GM23248 (cell line): ENCODE measurements around the gene NUDCD3. TPM values are rescaled to one million over a fixed set of nuclear protein-coding genes. Genes with fewer than 3 reads are reported as not detected.
A peak's percentile ranks its signal among the peaks of the same experiment; 100 is the strongest.

Experiments
- DNase-seq: peaks from one replicate; pipeline ENCODE4 v3.0.0-alpha.2; 2015
- H2AFZ ChIP-seq: fragments of 200-600 bp; sonication (generic); 2 replicates; pipeline ENCODE4 v1.6.1; 2016; ENCODE audit warnings: antibody characterized with exemption
- H3F3A ChIP-seq: fragments of 200-600 bp; sonication (generic); 2 replicates; pipeline ENCODE4 v1.6.1; 2016; ENCODE audit warnings: mild to moderate bottlenecking, antibody characterized with exemption, mixed run types; ENCODE audit not compliant: insufficient read depth
- H3K27ac ChIP-seq: fragments of 200-600 bp; sonication (generic); 2 replicates; pipeline ENCODE4 v1.5.1; 2016; ENCODE audit warnings: mild to moderate bottlenecking
- H3K27me3 ChIP-seq: fragments of 200-600 bp; sonication (generic); replicated peaks from 2 replicates; pipeline ENCODE4 v1.6.1; 2016; ENCODE audit warnings: mild to moderate bottlenecking; ENCODE audit not compliant: insufficient read depth
- H3K36me3 ChIP-seq: fragments of 200-600 bp; sonication (generic); 2 replicates; pipeline ENCODE4 v1.6.1; 2016; ENCODE audit warnings: low read depth, mild to moderate bottlenecking
- H3K4me1 ChIP-seq: fragments of 200-600 bp; sonication (generic); 2 replicates; pipeline ENCODE4 v1.6.1; 2016; ENCODE audit warnings: mild to moderate bottlenecking; ENCODE audit not compliant: insufficient read depth
- H3K4me2 ChIP-seq: fragments of 200-600 bp; sonication (generic); one replicate; pipeline ENCODE4 v1.6.1; 2016; ENCODE audit warnings: mild to moderate bottlenecking; ENCODE audit not compliant: unreplicated experiment
- H3K4me3 ChIP-seq: fragments of 200-600 bp; sonication (generic); 2 replicates; pipeline ENCODE4 v1.5.1; 2016; ENCODE audit warnings: mild to moderate bottlenecking
- H3K79me2 ChIP-seq: fragments of 200-600 bp; sonication (generic); 2 replicates; pipeline ENCODE4 v1.6.1; 2016; ENCODE audit warnings: mild to moderate bottlenecking; ENCODE audit not compliant: insufficient read depth
- H3K9ac ChIP-seq: fragments of 200-600 bp; sonication (generic); 2 replicates; pipeline ENCODE4 v1.6.1; 2016; ENCODE audit warnings: mild to moderate bottlenecking
- H3K9me2 ChIP-seq: fragments of 200-600 bp; sonication (generic); 2 replicates; pipeline ENCODE4 v1.6.1; 2016; ENCODE audit warnings: mixed run types, mild to moderate bottlenecking, moderate library complexity; ENCODE audit not compliant: insufficient read depth
- H3K9me3 ChIP-seq: fragments of 200-600 bp; sonication (generic); one replicate; pipeline ENCODE4 v1.6.1; 2017; ENCODE audit warnings: low read depth
- H4K20me1 ChIP-seq: fragments of 200-600 bp; sonication (generic); 2 replicates; pipeline ENCODE4 v1.6.0; 2016; ENCODE audit not compliant: insufficient read depth
- EZH2 ChIP-seq: fragments of 200-600 bp; sonication (generic); IDR thresholded peaks from 2 replicates; pipeline ENCODE4 v1.6.1; 2018; ENCODE audit warnings: antibody characterized with exemption, mild to moderate bottlenecking; ENCODE audit not compliant: insufficient read depth, poor library complexity, severe bottlenecking
- EZH2phosphoT487 ChIP-seq: fragments of 200-600 bp; sonication (generic); IDR thresholded peaks from 2 replicates; pipeline ENCODE4 v1.6.1; 2018; ENCODE audit warnings: antibody characterized with exemption, moderate library complexity, mild to moderate bottlenecking, low read depth; ENCODE audit not compliant: insufficient read depth
- WGBS, 2 experiments: methylation state at CpG; one replicate each; pipeline ENCODE4 v1.1.6; 2015 to 2017; ENCODE audit warnings: low lambda C conversion rate in 2 of 2, low coverage in 1 of 2; ENCODE audit errors: missing lambda C conversion rate in 2 of 2; 5-methylcytosine and 5-hydroxymethylcytosine counted together
- in situ Hi-C: fragments of 300-500 bp; cut with MboI; formaldehyde crosslinking; loops from 2 replicates; pipeline ENCODE4 v1.15.0; 2020
- polyA plus RNA-seq: library from polyadenylated mRNA; unstranded; fragments of >200 nt; fragmentation: Nextera tagmentation; extraction: Ambion mirVana; gene quantifications from 2 replicates; pipeline ENCODE4 v1.2.1, GENCODE V29; 2016
- total RNA-seq: library from RNA; depleted of rRNA; stranded (reverse); fragments of >200 nt; shearing (Covaris generic); gene quantifications from 2 replicates; pipeline ENCODE4 v1.2.3, GENCODE V29; 2014

The NUDCD3 gene
- total and polyA plus RNA-seq, 2 experiments from 2014 or later, result 56.7 to 79.1 TPM

GRCh38 chr7:44368885-44369284 is 121.6 kb downstream of the NUDCD3 start:
- H3K27me3 ChIP-seq, result no peaks in the 10 kb centered on the region
- H3K9ac ChIP-seq, result no peak overlapping the region
- no peaks in the 10 kb centered on the region for H3K36me3 ChIP-seq
- no peaks in the 10 kb centered on the region for H3K9me2 ChIP-seq
- no peak overlapping the region for H3K4me2 ChIP-seq
- no peak overlapping the region for H2AFZ ChIP-seq
- no peak overlapping the region for H3K27ac ChIP-seq
- no peaks in the 10 kb centered on the region for H3K9me3 ChIP-seq
- peaks cover 20% of the 10 kb centered on the region for H3K4me1 ChIP-seq
- H3F3A ChIP-seq, result peaks cover 6% of the 10 kb centered on the region; the same call in 1 of the 2 replicates
- 93 to 97% methylated on average over 1 of the region's 1 CpG for WGBS, 2 experiments
- no peak overlapping the region for H3K4me3 ChIP-seq
- H4K20me1 ChIP-seq, result no peaks in the 10 kb centered on the region
- in situ Hi-C loops, result no loop called here
- no peak for TF ChIP-seq EZH2
- no peak for TF ChIP-seq EZH2phosphoT487
- no peaks in the 10 kb centered on the region for H3K79me2 ChIP-seq
- DNase-seq, result peak; percentile 57

- no peaks in the 10 kb centered on the region for H3K27me3 ChIP-seq
- H3K4me1 ChIP-seq, result peaks cover 18% of the 10 kb centered on the region
- no peaks in the 10 kb centered on the region for H3K9me2 ChIP-seq
- no peak overlapping the region for H3K27ac ChIP-seq
- no peaks in the 10 kb centered on the region for H3K9me3 ChIP-seq
- DNase-seq, result no peak
- H3K79me2 ChIP-seq, result no peaks in the 10 kb centered on the region
- TF ChIP-seq EZH2phosphoT487, result no peak
- no peak for TF ChIP-seq EZH2
- no peaks in the 10 kb centered on the region for H3K36me3 ChIP-seq
- H2AFZ ChIP-seq, result no peak overlapping the region
- H3K4me2 ChIP-seq, result no peak overlapping the region
- in situ Hi-C loops, result no loop called here
- peaks cover 6% of the 10 kb centered on the region; the same call in 1 of the 2 replicates for H3F3A ChIP-seq
- H3K4me3 ChIP-seq, result no peak overlapping the region
- no peak overlapping the region for H3K9ac ChIP-seq
- H4K20me1 ChIP-seq, result no peaks in the 10 kb centered on the region
Measured at GRCh38 chr7:44368455-44368854, 122.0 kb downstream of the NUDCD3 start.

GRCh38 chr7:44367475-44368043 is 122.9 kb downstream of the NUDCD3 start:
- Histone ChIP-seq H3K27me3 (no peaks in the 10 kb centered on the region), H3K4me1 (peaks cover 11% of the 10 kb centered on the region), H3F3A (peaks cover under 1% of the 10 kb centered on the region; the same call in 1 of the 2 replicates), H3K9me2 (no peaks in the 10 kb centered on the region), H3K9ac (no peak overlapping the region), H3K36me3 (no peaks in the 10 kb centered on the region), H3K9me3 (no peaks in the 10 kb centered on the region), H4K20me1 (no peaks in the 10 kb centered on the region), H3K4me2 (no peak overlapping the region), H3K4me3 (no peak overlapping the region), H2AFZ (no peak overlapping the region), H3K79me2 (no peaks in the 10 kb centered on the region), H3K27ac (no peak overlapping the region)
- TF ChIP-seq EZH2phosphoT487 (no peak), EZH2 (no peak)
- no peak for DNase-seq
- in situ Hi-C loops, result no loop called here
- 62 to 70% methylated on average over 5 of the region's 5 CpGs for WGBS, 2 experiments

GRCh38 chr7:44366986-44367385 is 123.5 kb downstream of the NUDCD3 start:
- no peak for DNase-seq
- TF ChIP-seq EZH2, result no peak
- no peak for TF ChIP-seq EZH2phosphoT487
- Histone ChIP-seq H3K4me1 (peaks cover 5% of the 10 kb centered on the region; the same call in 1 of the 2 replicates), H3K9me3 (no peaks in the 10 kb centered on the region), H3K79me2 (no peaks in the 10 kb centered on the region), H3K9ac (no peak overlapping the region), H3K4me2 (no peak overlapping the region), H3K9me2 (no peaks in the 10 kb centered on the region), H3K4me3 (no peak overlapping the region), H3K27me3 (no peaks in the 10 kb centered on the region), H4K20me1 (no peaks in the 10 kb centered on the region), H3F3A (no peaks in the 10 kb centered on the region), H3K27ac (no peak overlapping the region), H3K36me3 (no peaks in the 10 kb centered on the region), H2AFZ (no peak overlapping the region)
- WGBS, 2 experiments, result 82 to 85% methylated on average over 4 of the region's 4 CpGs
- in situ Hi-C loops, result no loop called here

GRCh38 chr7:44353668-44354067 is 136.8 kb downstream of the NUDCD3 start:
- no peak for TF ChIP-seq EZH2
- TF ChIP-seq EZH2phosphoT487, result no peak
- no peaks in the 10 kb centered on the region for H4K20me1 ChIP-seq
- no peaks in the 10 kb centered on the region for H3K9me3 ChIP-seq
- 0 out of 2 replicates have a peak, but pooled peaks cover 3% of the 10 kb centered on the region for H3K27me3 ChIP-seq
- DNase-seq, result no peak
- H3K4me1 ChIP-seq, result no peaks in the 10 kb centered on the region
- no peak overlapping the region for H3K27ac ChIP-seq
- no peak overlapping the region for H3K4me2 ChIP-seq
- no peaks in the 10 kb centered on the region for H3K9me2 ChIP-seq
- in situ Hi-C loops, result no loop called here
- no peaks in the 10 kb centered on the region for H3K79me2 ChIP-seq
- H3K36me3 ChIP-seq, result no peaks in the 10 kb centered on the region
- no peak overlapping the region for H2AFZ ChIP-seq
- no peak overlapping the region for H3K4me3 ChIP-seq
- no peak overlapping the region for H3K9ac ChIP-seq
- 0 to 3% methylated on average over 2 of the region's 2 CpGs for WGBS, 2 experiments
- no peaks in the 10 kb centered on the region for H3F3A ChIP-seq
